Activated T-helper 17 cell treated with anti-CD3 and anti-CD28 coated beads, Interleukin-2, amount 50 U/mL, for 72 hours (primary cell): ENCODE results near the gene PGM5. TPM values are rescaled to one million over a fixed set of nuclear protein-coding genes. Genes with fewer than 3 reads are reported as not detected.
"Not testable (repeated sequence)": the region's sequence is repeated elsewhere in the genome, so short reads cannot be mapped to it uniquely, and the experiment has no call there.

Experiments used
- ATAC-seq: fragments of 150-1000 bp; cut with Tn5 transposase; replicated peaks from 2 replicates; pipeline ENCODE4 v1.10.0; 2021; ENCODE audit warnings: mild to moderate bottlenecking, moderate library complexity
- H3K27ac Mint-ChIP-seq: one replicate; pipeline ENCODE4 v1.8.0; 2022; ENCODE audit warnings: mixed read lengths
- H3K27me3 Mint-ChIP-seq: one replicate; pipeline ENCODE4 v1.8.0; 2022; ENCODE audit warnings: mixed read lengths
- H3K36me3 Mint-ChIP-seq: one replicate; pipeline ENCODE4 v1.8.0; 2022; ENCODE audit warnings: low read depth, mild to moderate bottlenecking, mixed read lengths
- H3K4me1 Mint-ChIP-seq: one replicate; pipeline ENCODE4 v1.8.0; 2022; ENCODE audit warnings: mixed read lengths
- H3K4me3 Mint-ChIP-seq: one replicate; pipeline ENCODE4 v1.8.0; 2022; ENCODE audit warnings: mild to moderate bottlenecking, mixed read lengths
- H3K9me3 Mint-ChIP-seq: one replicate; pipeline ENCODE4 v1.8.0; 2022; ENCODE audit warnings: mixed read lengths
- total RNA-seq, 2 donors: library from RNA; stranded (reverse); gene quantifications; one replicate each; pipeline ENCODE4 v1.2.3, GENCODE V29; 2022

The PGM5 gene
- total RNA-seq, 2 donors from 2014 or later, result not detected

DNA sequence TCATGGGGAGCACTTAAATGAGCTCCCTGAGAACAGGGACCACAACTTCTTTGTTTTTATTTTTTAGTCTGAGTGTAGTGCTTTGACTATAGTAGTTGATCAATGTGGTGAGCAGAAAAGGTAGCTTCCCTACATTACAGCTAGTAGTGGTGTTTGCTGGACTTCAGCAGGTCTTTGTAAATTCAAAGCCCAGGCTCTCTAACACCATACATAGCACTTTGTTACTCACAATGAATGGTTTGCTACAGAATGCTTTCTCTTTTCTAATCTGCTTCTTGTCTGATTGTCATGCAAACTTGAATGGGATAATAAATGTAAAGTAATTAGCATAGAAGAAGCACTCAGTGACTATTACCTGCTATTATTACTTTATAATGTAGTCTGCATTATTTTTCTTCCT lies 55.5 kb downstream of the PGM5 start:
- ATAC-seq, H3K4me3 Mint-ChIP-seq, H3K27ac Mint-ChIP-seq: not testable (repeated sequence)

DNA sequence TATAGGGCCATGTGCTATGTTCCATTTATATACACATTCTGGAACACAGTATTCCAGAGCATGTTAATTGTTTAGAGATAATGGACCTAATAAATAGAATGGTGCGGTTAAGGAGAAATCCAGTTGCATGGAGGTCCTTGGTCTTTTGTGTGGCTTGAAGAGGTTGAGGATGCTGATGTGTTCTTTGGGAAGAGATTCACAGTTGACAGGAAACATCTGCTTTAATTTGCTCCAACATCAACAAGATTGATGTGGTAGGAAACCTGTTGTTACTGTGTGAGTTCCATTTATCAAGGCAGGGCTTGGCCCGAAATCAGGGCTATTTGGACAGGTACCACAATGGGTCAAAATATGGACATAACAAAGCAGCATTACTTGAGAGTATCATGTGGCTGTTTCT lies 56.3 kb downstream of the PGM5 start:
- H3K27ac Mint-ChIP-seq, ATAC-seq, H3K4me3 Mint-ChIP-seq, H3K4me1 Mint-ChIP-seq, H3K9me3 Mint-ChIP-seq, H3K36me3 Mint-ChIP-seq: not testable (repeated sequence)
- peaks cover 11% of the 10 kb centered on the region for H3K27me3 Mint-ChIP-seq

More for the DNA sequence above, 55.5 kb downstream of the PGM5 start:
- not testable (repeated sequence) for H3K27me3 Mint-ChIP-seq, H3K4me1 Mint-ChIP-seq, H3K9me3 Mint-ChIP-seq, H3K36me3 Mint-ChIP-seq

DNA sequence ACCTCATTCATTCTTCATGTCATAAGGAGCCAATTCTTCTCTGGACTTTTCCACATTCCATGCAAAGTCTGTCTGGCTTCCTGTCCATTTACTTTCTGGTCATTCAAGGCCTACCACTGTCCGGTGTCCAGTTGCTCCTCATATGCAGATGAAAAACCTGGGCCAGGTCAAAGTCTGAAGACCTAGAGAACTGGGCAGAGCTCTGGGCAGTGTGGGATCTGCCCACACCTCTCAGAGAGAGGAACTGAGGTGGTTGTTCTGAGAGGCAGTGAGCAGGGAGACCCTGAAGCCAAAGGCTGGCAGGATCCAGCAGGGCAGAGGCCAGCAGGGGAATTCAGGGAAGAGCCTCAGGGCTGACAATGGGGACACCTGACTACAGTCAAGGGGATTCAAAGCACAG lies 58.7 kb downstream of the PGM5 start:
- not testable (repeated sequence) for H3K27ac Mint-ChIP-seq, ATAC-seq, H3K36me3 Mint-ChIP-seq, H3K9me3 Mint-ChIP-seq, H3K4me3 Mint-ChIP-seq, H3K4me1 Mint-ChIP-seq
- H3K27me3 Mint-ChIP-seq, result peaks cover 14% of the 10 kb centered on the region

GRCh38 chr9:68416936-68417564 lies 60.6 kb downstream of the PGM5 start:
- Mint-ChIP-seq H3K27ac (no peak overlapping the region), H3K27me3 (peaks cover 14% of the 10 kb centered on the region), H3K9me3 (no peaks in the 10 kb centered on the region), H3K36me3 (no peaks in the 10 kb centered on the region), H3K4me3 (no peak overlapping the region), H3K4me1 (no peaks in the 10 kb centered on the region)
- no peak for ATAC-seq

DNA sequence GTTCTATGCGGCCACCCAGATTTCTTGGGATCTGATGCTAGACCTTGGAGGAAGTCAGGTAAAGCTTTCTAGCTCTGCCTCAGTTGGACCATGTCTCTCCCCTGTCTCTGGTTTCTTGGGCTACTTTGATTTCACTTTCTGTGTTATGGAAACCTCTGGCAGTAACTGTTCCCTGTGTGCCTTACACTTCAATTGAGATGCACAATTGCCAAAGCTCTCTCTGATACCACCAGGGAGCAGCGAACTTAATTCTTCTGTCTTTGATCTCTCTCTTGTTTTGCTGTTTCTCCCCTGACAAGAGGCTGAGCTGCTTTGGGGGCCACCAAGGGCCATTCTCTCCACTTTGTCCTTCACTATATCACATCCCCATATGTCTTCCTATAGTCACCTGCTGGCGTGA lies 61.4 kb downstream of the PGM5 start:
- Mint-ChIP-seq H3K27ac (no peak overlapping the region), H3K4me3 (no peak overlapping the region), H3K27me3 (peaks cover 14% of the 10 kb centered on the region), H3K9me3 (no peaks in the 10 kb centered on the region), H3K4me1 (no peaks in the 10 kb centered on the region), H3K36me3 (no peaks in the 10 kb centered on the region)
- no peak for ATAC-seq

- H3K27me3 Mint-ChIP-seq, result peaks cover 12% of the 10 kb centered on the region
- no peak for ATAC-seq
- no peaks in the 10 kb centered on the region for H3K4me1 Mint-ChIP-seq
- no peak overlapping the region for H3K27ac Mint-ChIP-seq
- H3K36me3 Mint-ChIP-seq, result no peaks in the 10 kb centered on the region
- no peak overlapping the region for H3K4me3 Mint-ChIP-seq
- H3K9me3 Mint-ChIP-seq, result no peaks in the 10 kb centered on the region
These were observed 61.9 kb downstream of the PGM5 start for GRCh38 chr9:68418259-68418845.

- H3K4me3 Mint-ChIP-seq, result no peak overlapping the region
- no peak for ATAC-seq
- H3K9me3 Mint-ChIP-seq, result no peaks in the 10 kb centered on the region
- H3K27me3 Mint-ChIP-seq, result peaks cover 15% of the 10 kb centered on the region
- no peak overlapping the region for H3K27ac Mint-ChIP-seq
- no peaks in the 10 kb centered on the region for H3K36me3 Mint-ChIP-seq
- H3K4me1 Mint-ChIP-seq, result no peaks in the 10 kb centered on the region
These were observed 63.5 kb downstream of the PGM5 start for GRCh38 chr9:68419901-68420300.

GRCh38 chr9:68426755-68427154 lies 70.3 kb downstream of the PGM5 start:
- peaks cover 10% of the 10 kb centered on the region for H3K27me3 Mint-ChIP-seq
- H3K4me3 Mint-ChIP-seq, result no peak overlapping the region
- no peak overlapping the region for H3K27ac Mint-ChIP-seq
- no peaks in the 10 kb centered on the region for H3K4me1 Mint-ChIP-seq
- ATAC-seq, result no peak
- no peaks in the 10 kb centered on the region for H3K36me3 Mint-ChIP-seq
- no peaks in the 10 kb centered on the region for H3K9me3 Mint-ChIP-seq

DNA sequence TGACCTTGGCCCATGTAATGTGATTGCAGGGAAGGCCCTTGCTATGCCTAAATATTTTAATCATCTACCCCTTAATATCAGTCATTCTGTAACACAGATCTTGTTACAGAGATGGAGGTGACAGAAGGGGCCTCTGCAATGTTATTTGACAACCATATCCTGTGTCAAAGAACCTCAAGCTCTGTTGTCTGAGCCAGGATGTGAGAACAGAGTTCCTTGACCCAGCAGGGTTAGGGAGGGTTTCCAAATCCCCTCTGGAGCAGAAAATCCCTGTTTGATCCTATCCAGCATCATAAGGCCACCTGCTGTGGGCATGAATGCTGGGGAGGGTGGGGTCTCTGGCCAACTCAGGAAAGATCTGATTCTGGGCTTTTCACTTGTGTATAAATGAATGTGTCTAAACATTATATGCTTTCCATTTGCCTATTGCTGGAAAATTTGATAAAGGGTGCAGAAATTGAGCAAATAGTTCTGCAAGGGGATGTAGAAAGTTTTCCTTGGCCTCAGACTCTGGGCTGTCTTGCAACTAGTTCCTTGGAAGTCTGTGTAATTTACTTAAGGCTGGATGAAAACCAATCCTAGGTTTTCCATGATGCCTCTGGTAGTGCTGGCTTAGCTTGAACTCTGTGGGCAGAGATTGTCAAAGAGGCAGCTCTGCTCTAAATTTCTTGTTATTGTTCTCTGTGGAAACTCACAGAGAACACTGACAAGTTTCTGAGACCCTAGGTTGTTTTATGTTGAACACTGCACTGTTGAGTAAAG lies 71.0 kb downstream of the PGM5 start:
- Mint-ChIP-seq H3K4me1 (no peaks in the 10 kb centered on the region), H3K27ac (no peak overlapping the region), H3K4me3 (no peak overlapping the region), H3K36me3 (no peaks in the 10 kb centered on the region), H3K9me3 (no peaks in the 10 kb centered on the region), H3K27me3 (peaks cover 10% of the 10 kb centered on the region)
- ATAC-seq, result no peak

GRCh38 chr9:68428481-68428880 lies 72.1 kb downstream of the PGM5 start:
- Mint-ChIP-seq H3K4me1 (no peaks in the 10 kb centered on the region), H3K36me3 (no peaks in the 10 kb centered on the region), H3K27me3 (peaks cover 10% of the 10 kb centered on the region), H3K4me3 (no peak overlapping the region), H3K9me3 (no peaks in the 10 kb centered on the region), H3K27ac (no peak overlapping the region)
- ATAC-seq, result no peak

GRCh38 chr9:68429631-68430030 lies 73.2 kb downstream of the PGM5 start:
- no peaks in the 10 kb centered on the region for H3K4me1 Mint-ChIP-seq
- H3K9me3 Mint-ChIP-seq, result no peaks in the 10 kb centered on the region
- H3K4me3 Mint-ChIP-seq, result no peak overlapping the region
- H3K27ac Mint-ChIP-seq, result no peak overlapping the region
- H3K27me3 Mint-ChIP-seq, result peaks cover 7% of the 10 kb centered on the region
- H3K36me3 Mint-ChIP-seq, result no peaks in the 10 kb centered on the region
- no peak for ATAC-seq

DNA sequence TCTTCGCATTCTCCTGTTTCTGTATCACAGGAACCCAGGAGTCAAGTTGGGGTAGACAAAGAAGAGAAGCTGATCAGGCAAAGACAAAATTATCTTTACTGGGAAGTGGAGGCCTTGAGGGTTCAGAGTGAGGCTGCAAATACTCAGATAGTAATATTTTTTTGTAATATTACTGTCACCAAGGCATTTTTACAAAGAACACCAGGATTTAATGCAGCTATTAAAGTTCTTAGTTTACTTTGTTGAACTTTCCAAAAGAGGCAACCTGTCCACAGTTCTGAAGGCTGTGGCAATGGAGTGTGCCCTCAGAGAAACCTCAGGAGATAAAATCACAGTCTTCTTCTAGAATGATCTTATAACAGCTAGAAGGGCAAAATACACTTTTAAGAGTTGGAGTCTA lies 74.9 kb downstream of the PGM5 start:
- Mint-ChIP-seq H3K4me3 (no peak overlapping the region), H3K4me1 (no peaks in the 10 kb centered on the region), H3K27me3 (peaks cover 4% of the 10 kb centered on the region), H3K36me3 (no peaks in the 10 kb centered on the region), H3K27ac (no peak overlapping the region), H3K9me3 (no peaks in the 10 kb centered on the region)
- ATAC-seq, result no peak

DNA sequence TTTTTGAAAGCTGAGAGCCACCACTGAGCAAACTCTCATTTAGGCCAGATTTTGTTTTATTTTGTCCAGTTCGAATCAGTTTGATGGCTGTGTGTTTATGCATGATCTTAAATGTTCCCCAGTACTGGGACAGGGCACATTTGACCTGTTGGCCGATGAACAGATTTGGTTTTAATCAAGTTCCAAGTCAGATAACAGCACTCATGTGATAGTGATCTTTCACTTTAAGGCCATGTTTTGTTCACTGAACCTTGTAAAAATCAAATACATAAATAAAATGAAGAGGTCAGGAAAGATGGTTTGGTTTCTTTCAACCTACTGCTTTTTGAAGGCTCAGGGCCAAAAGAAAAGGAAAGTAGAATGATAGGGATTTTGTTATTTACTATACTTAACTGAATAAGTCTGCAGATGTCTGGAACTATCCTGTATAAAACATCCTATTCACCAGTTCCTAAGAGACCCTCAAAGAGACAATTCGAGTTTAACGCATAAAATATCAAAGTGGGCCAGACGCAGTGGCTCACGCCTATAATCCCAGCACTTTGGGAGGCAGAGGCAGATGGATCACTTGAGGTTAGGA lies 77.2 kb downstream of the PGM5 start:
- Mint-ChIP-seq H3K36me3 (no peaks in the 10 kb centered on the region), H3K9me3 (no peaks in the 10 kb centered on the region), H3K4me1 (no peaks in the 10 kb centered on the region), H3K4me3 (no peak overlapping the region), H3K27ac (no peak overlapping the region), H3K27me3 (peaks cover 10% of the 10 kb centered on the region)
- no peak for ATAC-seq

- Mint-ChIP-seq H3K4me1 (no peaks in the 10 kb centered on the region), H3K27ac (no peak overlapping the region), H3K27me3 (peaks cover 6% of the 10 kb centered on the region), H3K4me3 (no peak overlapping the region), H3K36me3 (no peaks in the 10 kb centered on the region), H3K9me3 (peaks cover 5% of the 10 kb centered on the region)
- no peak for ATAC-seq
These were observed 81.4 kb downstream of the PGM5 start for GRCh38 chr9:68437785-68438184.

GRCh38 chr9:68443624-68444023 lies 87.2 kb downstream of the PGM5 start:
- Mint-ChIP-seq H3K4me1 (no peaks in the 10 kb centered on the region), H3K9me3 (peaks cover 5% of the 10 kb centered on the region), H3K36me3 (no peaks in the 10 kb centered on the region), H3K4me3 (no peak overlapping the region), H3K27ac (no peak overlapping the region), H3K27me3 (peaks cover 6% of the 10 kb centered on the region)
- no peak for ATAC-seq
